GM23248 (cell line): ENCODE results near the gene GLCCI1. TPM values are rescaled to one million over a fixed set of nuclear protein-coding genes. Genes with fewer than 3 reads are reported as not detected.

ENCODE experiments used
- DNase-seq: peaks from one replicate; pipeline ENCODE4 v3.0.0-alpha.2; 2015
- H2AFZ ChIP-seq: fragments of 200-600 bp; sonication (generic); 2 replicates; pipeline ENCODE4 v1.6.1; 2016; ENCODE audit warnings: antibody characterized with exemption
- H3F3A ChIP-seq: fragments of 200-600 bp; sonication (generic); 2 replicates; pipeline ENCODE4 v1.6.1; 2016; ENCODE audit warnings: mild to moderate bottlenecking, antibody characterized with exemption, mixed run types; ENCODE audit not compliant: insufficient read depth
- H3K27ac ChIP-seq: fragments of 200-600 bp; sonication (generic); 2 replicates; pipeline ENCODE4 v1.5.1; 2016; ENCODE audit warnings: mild to moderate bottlenecking
- H3K27me3 ChIP-seq: fragments of 200-600 bp; sonication (generic); replicated peaks from 2 replicates; pipeline ENCODE4 v1.6.1; 2016; ENCODE audit warnings: mild to moderate bottlenecking; ENCODE audit not compliant: insufficient read depth
- H3K36me3 ChIP-seq: fragments of 200-600 bp; sonication (generic); 2 replicates; pipeline ENCODE4 v1.6.1; 2016; ENCODE audit warnings: low read depth, mild to moderate bottlenecking
- H3K4me1 ChIP-seq: fragments of 200-600 bp; sonication (generic); 2 replicates; pipeline ENCODE4 v1.6.1; 2016; ENCODE audit warnings: mild to moderate bottlenecking; ENCODE audit not compliant: insufficient read depth
- H3K4me2 ChIP-seq: fragments of 200-600 bp; sonication (generic); one replicate; pipeline ENCODE4 v1.6.1; 2016; ENCODE audit warnings: mild to moderate bottlenecking; ENCODE audit not compliant: unreplicated experiment
- H3K4me3 ChIP-seq: fragments of 200-600 bp; sonication (generic); 2 replicates; pipeline ENCODE4 v1.5.1; 2016; ENCODE audit warnings: mild to moderate bottlenecking
- H3K79me2 ChIP-seq: fragments of 200-600 bp; sonication (generic); 2 replicates; pipeline ENCODE4 v1.6.1; 2016; ENCODE audit warnings: mild to moderate bottlenecking; ENCODE audit not compliant: insufficient read depth
- H3K9ac ChIP-seq: fragments of 200-600 bp; sonication (generic); 2 replicates; pipeline ENCODE4 v1.6.1; 2016; ENCODE audit warnings: mild to moderate bottlenecking
- H3K9me2 ChIP-seq: fragments of 200-600 bp; sonication (generic); 2 replicates; pipeline ENCODE4 v1.6.1; 2016; ENCODE audit warnings: mixed run types, mild to moderate bottlenecking, moderate library complexity; ENCODE audit not compliant: insufficient read depth
- H3K9me3 ChIP-seq: fragments of 200-600 bp; sonication (generic); one replicate; pipeline ENCODE4 v1.6.1; 2017; ENCODE audit warnings: low read depth
- H4K20me1 ChIP-seq: fragments of 200-600 bp; sonication (generic); 2 replicates; pipeline ENCODE4 v1.6.0; 2016; ENCODE audit not compliant: insufficient read depth
- EZH2 ChIP-seq: fragments of 200-600 bp; sonication (generic); IDR thresholded peaks from 2 replicates; pipeline ENCODE4 v1.6.1; 2018; ENCODE audit warnings: antibody characterized with exemption, mild to moderate bottlenecking; ENCODE audit not compliant: insufficient read depth, poor library complexity, severe bottlenecking
- EZH2phosphoT487 ChIP-seq: fragments of 200-600 bp; sonication (generic); IDR thresholded peaks from 2 replicates; pipeline ENCODE4 v1.6.1; 2018; ENCODE audit warnings: antibody characterized with exemption, moderate library complexity, mild to moderate bottlenecking, low read depth; ENCODE audit not compliant: insufficient read depth
- WGBS, 2 experiments: methylation state at CpG; one replicate each; pipeline ENCODE4 v1.1.6; 2015 to 2017; ENCODE audit warnings: low lambda C conversion rate in 2 of 2, low coverage in 1 of 2; ENCODE audit errors: missing lambda C conversion rate in 2 of 2; 5-methylcytosine and 5-hydroxymethylcytosine counted together
- in situ Hi-C: fragments of 300-500 bp; cut with MboI; formaldehyde crosslinking; loops from 2 replicates; pipeline ENCODE4 v1.15.0; 2020
- polyA plus RNA-seq: library from polyadenylated mRNA; unstranded; fragments of >200 nt; fragmentation: Nextera tagmentation; extraction: Ambion mirVana; gene quantifications from 2 replicates; pipeline ENCODE4 v1.2.1, GENCODE V29; 2016
- total RNA-seq: library from RNA; depleted of rRNA; stranded (reverse); fragments of >200 nt; shearing (Covaris generic); gene quantifications from 2 replicates; pipeline ENCODE4 v1.2.3, GENCODE V29; 2014

Gene GLCCI1
- total and polyA plus RNA-seq, 2 experiments from 2014 or later = 2.5 to 3.0 TPM

DNA sequence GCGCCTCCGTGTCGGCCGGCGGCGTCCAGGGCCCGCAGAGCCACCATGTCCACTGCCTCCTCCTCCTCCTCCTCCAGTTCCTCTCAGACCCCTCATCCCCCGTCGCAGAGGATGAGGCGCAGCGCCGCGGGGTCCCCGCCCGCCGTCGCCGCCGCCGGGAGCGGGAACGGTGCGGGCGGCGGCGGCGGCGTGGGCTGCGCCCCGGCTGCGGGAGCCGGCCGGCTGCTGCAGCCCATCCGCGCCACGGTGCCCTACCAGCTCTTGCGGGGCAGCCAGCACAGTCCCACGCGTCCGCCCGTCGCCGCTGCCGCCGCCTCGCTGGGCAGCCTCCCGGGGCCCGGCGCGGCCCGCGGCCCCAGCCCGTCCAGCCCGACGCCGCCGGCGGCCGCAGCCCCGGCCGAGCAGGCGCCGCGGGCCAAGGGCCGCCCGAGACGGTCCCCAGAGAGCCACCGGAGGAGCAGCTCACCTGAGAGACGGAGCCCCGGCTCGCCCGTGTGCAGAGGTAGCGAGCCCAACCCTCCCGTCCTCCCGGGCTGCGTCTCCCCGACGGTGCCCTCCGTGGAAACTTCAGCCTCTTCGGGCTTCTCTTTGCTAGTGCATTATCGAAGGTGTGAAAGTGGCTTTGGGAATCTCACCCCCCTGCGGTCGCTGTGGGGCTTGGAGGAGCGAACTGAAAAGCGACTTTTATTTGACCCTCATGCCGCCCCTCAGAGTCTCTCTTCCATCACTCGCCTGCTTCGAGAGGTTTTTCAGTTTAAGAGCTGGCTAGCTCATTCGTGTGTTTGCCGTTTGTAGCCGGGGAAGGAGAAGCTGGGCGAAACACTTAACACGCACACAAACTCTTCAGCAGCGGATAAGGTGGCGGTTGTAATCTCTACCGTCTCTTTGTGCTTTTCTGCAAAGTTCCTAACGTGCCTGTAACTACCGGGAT is 975 bp downstream of the GLCCI1 start:
- Histone ChIP-seq H3K36me3 (no peaks in the 10 kb centered on the region), H3K27me3 (no peaks in the 10 kb centered on the region), H4K20me1 (no peaks in the 10 kb centered on the region), H3K9me2 (no peaks in the 10 kb centered on the region), H2AFZ (peak overlapping the region; percentile 98), H3K79me2 (peaks cover 11% of the 10 kb centered on the region; the same call in 1 of the 2 replicates), H3K4me2 (peak overlapping the region; percentile 94), H3K9ac (peak overlapping the region; percentile 82), H3K9me3 (no peaks in the 10 kb centered on the region), H3K27ac (peak overlapping the region; percentile 30), H3F3A (peaks cover 3% of the 10 kb centered on the region; the same call in 1 of the 2 replicates), H3K4me3 (peak overlapping the region; percentile 83), H3K4me1 (peaks cover 14% of the 10 kb centered on the region)
- 1 to 2% methylated on average over 50 to 91 of the region's 98 CpGs for WGBS, 2 experiments
- peak; percentile 63 for DNase-seq
- in situ Hi-C loops = no loop called here
- no peak for TF ChIP-seq EZH2
- no peak for TF ChIP-seq EZH2phosphoT487

DNA sequence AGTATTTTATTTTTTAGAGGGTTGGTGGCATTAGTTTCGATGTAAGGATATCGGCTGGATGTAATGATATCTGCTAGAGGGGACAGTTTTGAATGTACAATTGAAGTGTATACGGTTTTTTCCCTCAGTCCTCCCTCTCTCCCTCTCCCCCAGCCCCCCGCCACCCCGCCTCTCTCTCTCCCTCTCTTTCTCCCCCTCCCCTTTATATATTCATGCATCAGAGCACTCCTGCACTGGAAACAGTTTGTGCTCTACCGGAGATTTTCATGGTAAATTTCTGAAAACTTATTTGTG is 1.6 kb downstream of the GLCCI1 start:
- Histone ChIP-seq H3K4me3 (peak overlapping the region; percentile 83), H3K4me2 (peak overlapping the region; percentile 94), H3F3A (peaks cover 3% of the 10 kb centered on the region; the same call in 1 of the 2 replicates), H4K20me1 (no peaks in the 10 kb centered on the region), H3K9ac (peak overlapping the region; percentile 76), H3K27ac (peak overlapping the region; percentile 30), H2AFZ (peak overlapping the region; percentile 98), H3K4me1 (peaks cover 14% of the 10 kb centered on the region), H3K9me3 (no peaks in the 10 kb centered on the region), H3K79me2 (peaks cover 15% of the 10 kb centered on the region; the same call in 1 of the 2 replicates), H3K36me3 (no peaks in the 10 kb centered on the region), H3K9me2 (no peaks in the 10 kb centered on the region), H3K27me3 (no peaks in the 10 kb centered on the region)
- in situ Hi-C loops = no loop called here
- 0 to 1% methylated on average over 3 to 6 of the region's 6 CpGs for WGBS, 2 experiments
- no peak for DNase-seq
- no peak for TF ChIP-seq EZH2

DNA sequence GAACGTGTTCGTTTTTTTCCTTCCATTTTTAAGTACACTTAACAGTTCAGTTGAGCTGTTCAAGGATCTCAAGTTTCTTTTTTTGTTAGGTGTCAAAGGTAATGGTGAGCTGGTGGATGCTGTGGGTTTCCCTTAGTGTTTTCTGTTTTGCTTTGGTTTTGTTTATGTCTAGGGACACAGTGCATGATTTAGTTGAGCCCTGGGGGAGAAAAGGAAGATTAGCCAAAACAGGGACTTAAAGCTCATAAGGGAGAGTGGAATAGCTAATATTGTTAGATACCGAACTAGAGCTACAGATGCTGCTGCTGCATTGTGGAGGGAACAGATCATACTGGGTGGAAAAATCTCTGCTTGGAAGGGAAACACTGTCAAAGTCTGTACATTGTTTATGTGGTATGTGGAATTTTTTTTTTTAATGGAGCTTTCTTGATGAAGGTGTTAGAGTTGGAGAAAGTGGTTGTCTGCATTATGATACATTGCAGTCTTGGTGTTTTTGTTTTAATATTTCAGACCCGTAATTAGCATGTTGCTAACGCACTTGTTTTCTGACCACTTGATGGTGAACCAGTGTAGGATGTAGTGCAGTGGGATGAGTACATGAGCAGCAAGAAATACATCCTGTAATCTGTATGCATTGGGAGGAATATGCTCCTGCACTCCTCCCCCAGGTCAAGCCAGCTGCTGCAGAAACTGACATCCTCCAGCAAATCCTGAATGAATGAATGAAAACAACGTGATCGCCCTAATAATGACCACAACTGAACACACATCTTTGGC is 2.1 kb downstream of the GLCCI1 start:
- Histone ChIP-seq H2AFZ (peak overlapping the region; percentile 98), H3F3A (peaks cover 3% of the 10 kb centered on the region; the same call in 1 of the 2 replicates), H3K4me1 (peaks cover 14% of the 10 kb centered on the region), H3K9ac (peak overlapping the region; percentile 76), H3K79me2 (peaks cover 19% of the 10 kb centered on the region; the same call in 1 of the 2 replicates), H3K4me2 (peak overlapping the region; percentile 94), H3K9me3 (no peaks in the 10 kb centered on the region), H3K9me2 (no peaks in the 10 kb centered on the region), H3K27me3 (no peaks in the 10 kb centered on the region), H3K36me3 (no peaks in the 10 kb centered on the region), H3K27ac (no peak overlapping the region), H4K20me1 (no peaks in the 10 kb centered on the region), H3K4me3 (peak overlapping the region; percentile 83)
- TF ChIP-seq EZH2 (no peak), EZH2phosphoT487 (no peak)
- peak; percentile 28 for DNase-seq
- 43 to 45% methylated on average over 7 of the region's 7 CpGs for WGBS, 2 experiments
- in situ Hi-C loops = no loop called here

- Histone ChIP-seq H3K4me3 (no peak overlapping the region), H3K9ac (no peak overlapping the region), H2AFZ (no peak overlapping the region), H3K9me2 (no peaks in the 10 kb centered on the region), H3K9me3 (no peaks in the 10 kb centered on the region), H3F3A (peaks cover 3% of the 10 kb centered on the region; the same call in 1 of the 2 replicates), H3K27me3 (no peaks in the 10 kb centered on the region), H3K79me2 (peaks cover 24% of the 10 kb centered on the region; the same call in 1 of the 2 replicates), H3K4me2 (no peak overlapping the region), H4K20me1 (no peaks in the 10 kb centered on the region), H3K27ac (no peak overlapping the region), H3K36me3 (no peaks in the 10 kb centered on the region), H3K4me1 (peaks cover 14% of the 10 kb centered on the region)
- WGBS, 2 experiments = 90% methylated on average over 9 of the region's 9 CpGs
- in situ Hi-C loops = no loop called here
- DNase-seq = no peak
- TF ChIP-seq EZH2 (no peak), EZH2phosphoT487 (no peak)
Measured at GRCh38 chr7:7971308-7972040, 2.9 kb downstream of the GLCCI1 start.
